ENCODE results near the gene NFX1. TPM values are rescaled to one million over a fixed set of nuclear protein-coding genes. Genes with fewer than 3 reads are reported as not detected.

Gene NFX1
- total and polyA plus RNA-seq, 4 donors, result 13.7 to 27.9 (median 14.6) TPM

- Histone ChIP-seq H3K4me3 (ENCODE audit: low read depth in 1 of 3, low read length in 3 of 3) (no peak overlapping the region), H3K36me3 (ENCODE audit: control insufficient read depth in 4 of 4, insufficient read depth in 3 of 4, low read depth in 1 of 4, low read length in 3 of 4) (peaks cover 2 to 59% (median 45%) of the 10 kb centered on the region in 4 donors), H3K4me1 (ENCODE audit: control insufficient read depth in 4 of 4, insufficient read depth in 4 of 4, low read length in 3 of 4) (no peaks in the 10 kb centered on the region), H3K27ac (ENCODE audit: low read depth in 1 of 2, low read length in 2 of 2) (no peak overlapping the region), H3K9ac (ENCODE audit: low read depth in 1 of 2, low read length in 2 of 2) (no peak overlapping the region), H3K27me3 (ENCODE audit: control insufficient read depth in 4 of 4, insufficient read depth in 4 of 4, low read length in 3 of 4) (no peaks in the 10 kb centered on the region), H3K9me3 (ENCODE audit: control insufficient read depth in 4 of 4, low read length in 3 of 4) (no peaks in the 10 kb centered on the region)
- TF ChIP-seq RAD21 (IDR thresholded peaks at IDR 0.05) (no peak), YY1 (IDR thresholded peaks at IDR 0.05) (no peak), HNF4G (IDR thresholded peaks at IDR 0.05) (no peak), JUND (IDR thresholded peaks at IDR 0.05) (no peak), RXRA (IDR thresholded peaks at IDR 0.05) (no peak), SP1 (IDR thresholded peaks at IDR 0.05) (no peak), HNF4A (conservative IDR thresholded peaks at IDR 0.05) (no peak), EGR1 (IDR thresholded peaks at IDR 0.05; ENCODE audit: low read depth in 2 of 2) (no peak), FOXA2 (IDR thresholded peaks at IDR 0.05) (no peak), TAF1 (conservative IDR thresholded peaks at IDR 0.05) (no peak), ATF3 (IDR thresholded peaks at IDR 0.05) (no peak), NR2F2 (IDR thresholded peaks at IDR 0.05) (no peak), MAX (IDR thresholded peaks at IDR 0.05) (no peak), REST (IDR thresholded peaks at IDR 0.05) (no peak), CTCF (IDR thresholded peaks at IDR 0.05; ENCODE audit: low read depth, low read length, missing input control) (no peak), GABPA (IDR thresholded peaks at IDR 0.05 in 1 of 2, conservative IDR thresholded peaks at IDR 0.05 in 1 of 2) (no peak), ZBTB33 (IDR thresholded peaks at IDR 0.05) (no peak)
- WGBS, result 81% methylated on average over 2 of the region's 2 CpGs
- no peak for DNase-seq (ENCODE audit: low spot score)
Measured at GRCh38 chr9:33350310-33350709, 60.0 kb downstream of the NFX1 start.

- Histone ChIP-seq H3K36me3 (ENCODE audit: control insufficient read depth in 4 of 4, insufficient read depth in 3 of 4, low read depth in 1 of 4, low read length in 3 of 4) (peaks cover under 1 to 51% (median 33%) of the 10 kb centered on the region in 4 donors), H3K9ac (ENCODE audit: low read depth in 1 of 2, low read length in 2 of 2) (no peak overlapping the region), H3K27me3 (ENCODE audit: control insufficient read depth in 4 of 4, insufficient read depth in 4 of 4, low read length in 3 of 4) (no peaks in the 10 kb centered on the region), H3K4me1 (ENCODE audit: control insufficient read depth in 4 of 4, insufficient read depth in 4 of 4, low read length in 3 of 4) (no peaks in the 10 kb centered on the region), H3K4me3 (ENCODE audit: low read depth in 1 of 3, low read length in 3 of 3) (no peak overlapping the region), H3K9me3 (ENCODE audit: control insufficient read depth in 4 of 4, low read length in 3 of 4) (no peaks in the 10 kb centered on the region), H3K27ac (ENCODE audit: low read depth in 1 of 2, low read length in 2 of 2) (no peak overlapping the region)
- DNase-seq (ENCODE audit: low spot score), result no peak
- TF ChIP-seq FOXA1 (IDR thresholded peaks at IDR 0.05) (no peak), ZBTB33 (IDR thresholded peaks at IDR 0.05) (no peak), RAD21 (IDR thresholded peaks at IDR 0.05) (no peak), EGR1 (IDR thresholded peaks at IDR 0.05; ENCODE audit: low read depth in 2 of 2) (no peak), NR2F2 (IDR thresholded peaks at IDR 0.05) (no peak), RXRA (IDR thresholded peaks at IDR 0.05) (no peak)
- 93% methylated on average over 4 of the region's 4 CpGs for WGBS
Measured at GRCh38 chr9:33351547-33351946, 61.2 kb downstream of the NFX1 start.

Data from liver (tissue), 9 donors.